Mesendoderm (in vitro differentiated cells): ENCODE results near the gene ADGRA1.

Experiments used
- DNase-seq: peaks from one replicate; pipeline ENCODE4 v3.0.0; 2013
- H2AK5ac ChIP-seq: 2 replicates; pipeline ENCODE4 v1.6.1; 2013; ENCODE audit warnings: low read length, inconsistent platforms
- H2BK120ac ChIP-seq: 2 replicates; pipeline ENCODE4 v1.6.1; 2013; ENCODE audit warnings: low read depth, mild to moderate bottlenecking, low read length, moderate library complexity, mixed read lengths
- H2BK15ac ChIP-seq: replicated peaks from 2 replicates; pipeline ENCODE4 v1.6.1; 2013; ENCODE audit warnings: low read depth, mild to moderate bottlenecking, moderate library complexity
- H2BK5ac ChIP-seq: 2 replicates; pipeline ENCODE4 v1.6.1; 2013; ENCODE audit warnings: low read length, inconsistent platforms
- H3K18ac ChIP-seq: 2 replicates; pipeline ENCODE4 v1.6.1; 2013; ENCODE audit warnings: mild to moderate bottlenecking, low read length, mixed read lengths
- H3K23ac ChIP-seq: one replicate; pipeline ENCODE4 v1.6.1; 2013; ENCODE audit warnings: low read length
- H3K27ac ChIP-seq: 2 replicates; pipeline ENCODE4 v1.5.1; 2013; ENCODE audit warnings: low read depth, mild to moderate bottlenecking, inconsistent platforms, low read length, moderate library complexity
- H3K27me3 ChIP-seq: 2 replicates; pipeline ENCODE4 v1.6.1; 2013; ENCODE audit warnings: low read length, control low read depth, mild to moderate bottlenecking, inconsistent platforms; ENCODE audit not compliant: insufficient read depth, poor library complexity
- H3K36me3 ChIP-seq: 2 replicates; pipeline ENCODE4 v1.6.1; 2013; ENCODE audit warnings: low read length, inconsistent platforms; ENCODE audit not compliant: control insufficient read depth, insufficient read depth
- H3K4ac ChIP-seq: one replicate; pipeline ENCODE4 v1.6.1; 2013; ENCODE audit warnings: low read depth, mild to moderate bottlenecking, low read length, moderate library complexity
- H3K4me1 ChIP-seq: 2 replicates; pipeline ENCODE4 v1.6.1; 2013; ENCODE audit warnings: low read depth, low read length, inconsistent platforms; ENCODE audit not compliant: control insufficient read depth
- H3K4me2 ChIP-seq: 2 replicates; pipeline ENCODE4 v1.6.1; 2013; ENCODE audit warnings: low read length
- H3K4me3 ChIP-seq: 2 replicates; pipeline ENCODE4 v1.5.1; 2013; ENCODE audit warnings: mild to moderate bottlenecking, low read length
- H3K56ac ChIP-seq: one replicate; pipeline ENCODE4 v1.6.1; 2013; ENCODE audit warnings: low read length
- H3K79me1 ChIP-seq: 2 replicates; pipeline ENCODE4 v1.6.1; 2013; ENCODE audit warnings: low read length, inconsistent platforms
- H3K79me2 ChIP-seq: 2 replicates; pipeline ENCODE4 v1.6.1; 2013; ENCODE audit warnings: mild to moderate bottlenecking, low read length; ENCODE audit not compliant: control insufficient read depth, insufficient read depth
- H3K9ac ChIP-seq: 2 replicates; pipeline ENCODE4 v1.6.1; 2013; ENCODE audit warnings: low read length, inconsistent platforms
- H4K5ac ChIP-seq: one replicate; pipeline ENCODE4 v1.6.1; 2013; ENCODE audit warnings: low read length
- H4K8ac ChIP-seq: one replicate; pipeline ENCODE4 v1.6.1; 2013; ENCODE audit warnings: low read depth, mild to moderate bottlenecking, control low read depth, low read length, moderate library complexity
- WGBS: extraction: QIAGEN DNeasy Blood & Tissue Kit; methylation state at CpG from one replicate; pipeline ENCODE4 v1.1.7; 2013; ENCODE audit warnings: low lambda C conversion rate, missing lambda C conversion rate; ENCODE audit not compliant: insufficient coverage; ENCODE audit errors: extremely low coverage; 5-methylcytosine and 5-hydroxymethylcytosine counted together

ADGRA1 gene

DNA sequence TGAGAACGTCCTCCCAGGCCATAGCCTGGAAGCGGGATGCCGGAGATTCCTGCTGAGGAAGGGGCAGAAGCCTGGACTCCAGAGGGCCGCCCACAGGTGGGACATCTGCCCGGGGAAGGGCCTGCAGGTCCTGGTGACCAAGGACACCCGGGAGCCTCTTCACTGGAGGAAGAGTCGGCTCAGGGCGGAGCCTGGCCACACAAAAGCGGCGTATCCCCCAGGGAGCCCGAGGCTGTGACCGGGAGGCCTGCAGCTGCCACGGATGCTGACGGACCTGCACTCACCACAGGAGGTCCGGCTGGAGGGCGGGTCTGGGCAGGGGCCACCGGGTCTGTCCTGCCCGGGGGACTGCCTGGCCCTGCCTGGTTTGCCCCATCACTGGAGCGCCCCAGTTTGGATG is 15.5 kb upstream of the ADGRA1 start:
- Histone ChIP-seq H3K27me3 (no peaks in the 10 kb centered on the region), H3K4me1 (no peaks in the 10 kb centered on the region), H3K4ac (no peak overlapping the region), H2BK5ac (no peak overlapping the region), H4K8ac (no peak overlapping the region), H3K56ac (no peak overlapping the region), H3K79me1 (no peaks in the 10 kb centered on the region), H3K23ac (no peak overlapping the region), H2BK120ac (no peak overlapping the region), H3K36me3 (no peaks in the 10 kb centered on the region), H3K4me3 (no peak overlapping the region), H3K9ac (no peak overlapping the region), H3K18ac (no peak overlapping the region), H3K4me2 (no peak overlapping the region), H3K79me2 (no peaks in the 10 kb centered on the region), H4K5ac (no peak overlapping the region), H2BK15ac (no peak overlapping the region), H2AK5ac (no peak overlapping the region), H3K27ac (no peak overlapping the region)
- WGBS = no CpG with 5 or more reads among the region's 19 CpGs
- DNase-seq = no peak

DNA sequence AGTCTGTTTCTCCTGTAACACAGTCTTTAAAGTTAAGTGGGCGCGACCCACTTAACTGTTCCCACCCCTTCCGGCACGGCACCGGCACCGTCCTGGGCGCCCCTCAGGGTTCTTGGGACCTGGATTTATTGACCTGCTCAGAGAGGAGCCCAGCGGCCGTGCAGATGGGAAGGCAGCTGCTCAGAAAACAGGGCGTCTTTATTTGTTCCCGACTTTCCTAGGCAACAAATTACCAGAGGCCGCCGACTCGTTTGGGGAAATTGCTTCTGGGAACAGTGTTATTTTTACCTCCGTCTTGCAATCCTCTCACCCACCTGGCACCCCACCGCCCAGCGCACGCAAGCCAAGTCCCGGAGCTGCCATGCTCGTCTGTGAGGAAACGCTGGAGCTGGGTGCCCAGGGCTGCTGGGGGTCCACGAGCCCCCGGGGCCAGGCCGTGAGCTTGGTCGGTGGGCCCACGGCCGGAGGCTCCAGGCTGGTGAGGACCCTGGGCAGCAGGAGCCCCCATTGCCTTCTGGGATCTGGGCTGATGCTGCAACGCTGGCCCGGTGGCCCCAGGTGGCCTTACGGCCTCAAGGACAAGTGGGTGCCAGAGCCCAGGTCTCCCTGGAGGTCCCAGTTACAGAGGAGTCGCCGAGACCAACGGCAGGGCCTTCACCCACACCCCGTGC is 14.9 kb upstream of the ADGRA1 start:
- no peak overlapping the region for H4K8ac ChIP-seq
- no peak overlapping the region for H3K18ac ChIP-seq
- H2BK120ac ChIP-seq = no peak overlapping the region
- no peak overlapping the region for H2AK5ac ChIP-seq
- no peaks in the 10 kb centered on the region for H3K27me3 ChIP-seq
- no peak for DNase-seq
- H3K56ac ChIP-seq = no peak overlapping the region
- H3K79me2 ChIP-seq = no peaks in the 10 kb centered on the region
- H3K79me1 ChIP-seq = no peaks in the 10 kb centered on the region
- H3K4ac ChIP-seq = no peak overlapping the region
- H2BK15ac ChIP-seq = no peak overlapping the region
- H3K9ac ChIP-seq = no peak overlapping the region
- no peak overlapping the region for H3K27ac ChIP-seq
- H4K5ac ChIP-seq = no peak overlapping the region
- H3K4me3 ChIP-seq = no peak overlapping the region
- no peaks in the 10 kb centered on the region for H3K36me3 ChIP-seq
- H3K4me2 ChIP-seq = no peak overlapping the region
- H3K23ac ChIP-seq = no peak overlapping the region
- no peak overlapping the region for H2BK5ac ChIP-seq
- H3K4me1 ChIP-seq = no peaks in the 10 kb centered on the region
- no CpG with 5 or more reads among the region's 34 CpGs for WGBS

DNA sequence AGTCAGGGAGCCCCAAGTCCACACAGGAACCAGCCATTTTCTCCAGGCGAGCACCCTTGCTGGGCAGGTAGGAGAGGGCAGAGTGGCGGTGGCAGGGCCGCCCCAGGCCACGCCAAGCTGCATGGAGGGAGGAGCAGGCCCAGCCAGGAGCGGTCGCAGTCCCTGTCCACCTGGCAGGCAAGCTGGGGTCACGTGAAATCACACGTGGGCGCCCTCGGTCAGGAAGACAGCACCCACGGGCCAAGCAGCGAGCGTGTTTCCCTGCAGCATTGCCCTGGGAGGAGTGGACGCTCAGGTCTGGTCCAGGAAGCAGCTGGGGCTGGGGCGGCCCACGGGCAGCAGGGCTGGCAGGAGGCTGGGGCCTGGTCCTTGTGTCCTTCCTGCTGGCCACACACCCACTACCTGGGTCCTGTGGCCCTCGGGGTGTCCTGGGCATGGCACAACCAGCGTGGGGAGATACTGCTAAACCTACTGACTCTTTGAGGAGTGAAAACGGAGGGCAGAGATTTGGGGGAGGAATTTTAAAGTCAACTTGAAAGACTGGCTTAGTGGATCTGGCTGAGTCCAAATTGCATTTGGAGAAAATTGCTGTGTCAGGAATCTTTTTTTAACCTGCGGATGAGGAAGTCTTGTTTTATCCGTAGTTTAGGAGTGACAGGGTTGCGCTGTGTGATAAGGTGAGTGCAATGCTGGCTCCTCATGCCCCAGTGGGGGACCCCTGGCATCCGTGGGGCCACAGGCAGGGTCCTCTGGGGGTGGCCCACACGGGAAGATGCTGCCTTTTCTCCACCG is 12.2 kb upstream of the ADGRA1 start:
- Histone ChIP-seq H2BK5ac (no peak overlapping the region), H3K4ac (no peak overlapping the region), H3K9ac (no peak overlapping the region), H2BK120ac (no peak overlapping the region), H4K5ac (no peak overlapping the region), H3K23ac (no peak overlapping the region), H3K27ac (no peak overlapping the region), H2BK15ac (no peak overlapping the region), H3K27me3 (no peaks in the 10 kb centered on the region), H3K18ac (no peak overlapping the region), H3K4me3 (no peak overlapping the region), H2AK5ac (no peak overlapping the region), H3K4me1 (no peaks in the 10 kb centered on the region), H3K79me1 (no peaks in the 10 kb centered on the region), H3K4me2 (no peak overlapping the region), H4K8ac (no peak overlapping the region), H3K56ac (no peak overlapping the region), H3K79me2 (no peaks in the 10 kb centered on the region), H3K36me3 (no peaks in the 10 kb centered on the region)
- WGBS = no CpG with 5 or more reads among the region's 25 CpGs
- no peak for DNase-seq

DNA sequence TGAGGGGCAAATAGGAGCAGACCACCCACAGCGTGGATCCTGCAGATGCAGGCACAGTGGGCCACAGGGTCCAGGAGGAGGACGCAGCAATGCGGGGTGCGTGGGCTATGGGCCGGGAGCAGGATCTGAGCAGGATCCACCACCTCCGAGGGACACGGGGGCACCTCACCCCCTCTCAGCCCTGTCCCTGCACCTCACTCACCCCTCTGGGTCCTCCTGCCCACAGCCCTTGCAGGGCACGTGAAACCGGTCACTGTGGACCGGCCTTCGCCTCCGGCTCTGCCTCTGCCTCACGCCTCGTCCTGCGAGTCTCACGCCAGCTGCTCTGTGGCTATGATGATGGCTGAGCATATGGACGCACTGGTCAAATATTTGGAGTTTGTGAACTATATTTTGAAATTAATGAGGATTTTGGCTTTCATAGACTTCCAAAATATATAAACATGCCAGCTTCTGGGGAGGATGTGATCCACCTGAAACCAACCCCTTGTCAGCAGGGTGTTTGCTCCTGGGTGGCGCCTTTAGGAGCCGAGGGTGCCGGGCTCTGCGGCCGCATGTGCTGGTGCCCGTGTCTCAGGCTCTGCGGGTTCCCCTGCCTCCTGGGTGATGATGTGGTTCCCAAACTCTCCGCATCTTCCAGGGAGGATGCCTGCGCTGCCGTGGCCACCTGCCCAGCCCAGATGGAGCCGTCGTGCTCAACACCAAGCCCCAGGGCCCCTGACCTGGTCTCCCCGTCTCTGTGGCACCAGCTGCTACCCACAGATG is 11.3 kb upstream of the ADGRA1 start:
- no peaks in the 10 kb centered on the region for H3K79me1 ChIP-seq
- H3K23ac ChIP-seq = no peak overlapping the region
- H2BK5ac ChIP-seq = no peak overlapping the region
- WGBS = no CpG with 5 or more reads among the region's 30 CpGs
- no peak overlapping the region for H2AK5ac ChIP-seq
- H3K56ac ChIP-seq = no peak overlapping the region
- H3K9ac ChIP-seq = no peak overlapping the region
- no peaks in the 10 kb centered on the region for H3K27me3 ChIP-seq
- no peak overlapping the region for H4K5ac ChIP-seq
- H2BK120ac ChIP-seq = no peak overlapping the region
- H4K8ac ChIP-seq = no peak overlapping the region
- no peak overlapping the region for H2BK15ac ChIP-seq
- no peaks in the 10 kb centered on the region for H3K79me2 ChIP-seq
- H3K4me3 ChIP-seq = no peak overlapping the region
- no peak overlapping the region for H3K18ac ChIP-seq
- H3K4me1 ChIP-seq = no peaks in the 10 kb centered on the region
- no peaks in the 10 kb centered on the region for H3K36me3 ChIP-seq
- no peak overlapping the region for H3K27ac ChIP-seq
- H3K4ac ChIP-seq = no peak overlapping the region
- DNase-seq = no peak
- H3K4me2 ChIP-seq = no peak overlapping the region

DNA sequence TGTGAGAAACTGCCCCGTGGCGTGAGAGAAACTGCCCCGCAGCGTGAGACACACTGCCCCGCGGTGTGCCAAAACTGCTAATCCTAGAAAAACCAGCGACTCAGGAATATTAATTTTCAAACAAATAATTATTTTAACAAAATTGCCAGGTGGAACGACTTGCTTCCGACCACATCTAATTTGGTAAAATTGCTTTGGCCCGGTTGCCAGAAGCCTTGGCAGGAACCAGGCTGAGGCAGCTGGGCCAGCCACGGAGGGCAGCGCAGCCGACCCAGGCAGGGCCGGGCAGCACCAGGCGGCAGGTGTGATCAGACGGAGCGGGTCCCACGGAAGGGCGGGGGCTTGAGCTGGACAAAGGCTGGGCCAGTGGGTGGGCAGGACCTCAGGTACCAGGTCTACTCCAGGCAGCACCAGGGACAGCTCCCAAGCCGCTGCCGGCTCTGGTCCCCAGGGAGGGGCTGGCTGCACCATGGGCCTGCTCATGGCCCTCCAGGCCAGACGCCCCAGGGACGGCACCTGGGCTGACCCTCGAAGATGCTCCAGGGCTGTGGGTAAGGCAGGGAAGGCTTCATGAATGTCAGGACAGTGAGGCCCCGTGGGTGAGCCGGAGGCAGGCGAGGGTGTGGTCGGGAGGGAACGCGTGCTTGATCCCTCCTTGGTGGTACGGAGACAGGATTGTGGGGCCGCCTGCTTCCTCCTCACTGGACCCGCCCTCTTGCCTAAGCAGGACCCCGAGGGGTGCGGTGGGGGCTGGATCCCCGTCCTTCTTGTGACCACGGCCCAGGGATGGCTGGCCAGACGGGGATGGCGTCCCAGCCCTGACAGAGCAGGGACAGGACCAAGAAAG is 7.7 kb upstream of the ADGRA1 start:
- no peaks in the 10 kb centered on the region for H3K79me2 ChIP-seq
- WGBS = no CpG with 5 or more reads among the region's 39 CpGs
- no peak overlapping the region for H2BK15ac ChIP-seq
- no peak overlapping the region for H3K23ac ChIP-seq
- no peak overlapping the region for H3K4me3 ChIP-seq
- no peak overlapping the region for H2BK5ac ChIP-seq
- no peaks in the 10 kb centered on the region for H3K4me1 ChIP-seq
- H3K4ac ChIP-seq = no peak overlapping the region
- H4K8ac ChIP-seq = no peak overlapping the region
- no peaks in the 10 kb centered on the region for H3K27me3 ChIP-seq
- H3K79me1 ChIP-seq = no peaks in the 10 kb centered on the region
- H3K4me2 ChIP-seq = no peak overlapping the region
- H3K27ac ChIP-seq = no peak overlapping the region
- no peak overlapping the region for H3K18ac ChIP-seq
- no peak overlapping the region for H3K56ac ChIP-seq
- no peak overlapping the region for H2AK5ac ChIP-seq
- peak; percentile 61 for DNase-seq
- no peak overlapping the region for H4K5ac ChIP-seq
- H3K36me3 ChIP-seq = no peaks in the 10 kb centered on the region
- H3K9ac ChIP-seq = no peak overlapping the region
- H2BK120ac ChIP-seq = no peak overlapping the region
